Prostate gland (tissue), 2 donors: Measurements from ENCODE around the gene RNU7-1. TPM values are rescaled to one million over a fixed set of nuclear protein-coding genes. Genes with fewer than 3 reads are reported as not detected.

Source experiments
- DNase-seq: peaks from one replicate; pipeline ENCODE4 v3.0.0-alpha.2; 2019; ENCODE audit warnings: low spot score
- H3K27ac ChIP-seq, 2 donors: fragments of 200-600 bp; sonication (generic); 2 replicates each; pipeline ENCODE4 v1.5.1; 2017 to 2019
- H3K27me3 ChIP-seq: fragments of 200-600 bp; sonication (generic); replicated peaks from 2 replicates; pipeline ENCODE4 v1.5.1; 2019; ENCODE audit not compliant: insufficient read depth
- H3K36me3 ChIP-seq, 2 donors: fragments of 200-600 bp; sonication (generic); 1 replicate in 1 of 2; 2 replicates in 1 of 2; pipeline versions ENCODE4 v1.5.1 to v1.8.1; 2017 to 2019
- H3K4me1 ChIP-seq: fragments of 200-600 bp; sonication (generic); replicated peaks from 2 replicates; pipeline ENCODE4 v1.5.1; 2019
- H3K4me3 ChIP-seq, 2 donors: fragments of 200-600 bp; sonication (generic); 2 replicates each; pipeline ENCODE4 v1.5.1; 2017 to 2019
- H3K9me3 ChIP-seq: fragments of 200-600 bp; sonication (generic); 2 replicates; pipeline ENCODE4 v1.5.1; 2017
- CTCF ChIP-seq, 4 experiments: fragments of 200-600 bp in 2 of 4; fragments of 450-650 bp in 2 of 4; sonication (generic) in 2 of 4; IDR thresholded peaks; 1 replicate in 3 of 4; 2 replicates in 1 of 4; pipeline ENCODE4 v1.5.1; 2016 to 2019; ENCODE audit warnings: antibody characterized with exemption in 4 of 4, mild to moderate bottlenecking in 2 of 4, moderate library complexity in 2 of 4
- POLR2A ChIP-seq: fragments of 450-650 bp; IDR thresholded peaks from one replicate; pipeline ENCODE4 v1.6.1; 2016; ENCODE audit warnings: antibody characterized with exemption, mild to moderate bottlenecking
- POLR2AphosphoS5 ChIP-seq: sonication (generic); formaldehyde crosslinking; IDR thresholded peaks from one replicate; pipeline ENCODE4 v1.6.1; 2017; ENCODE audit warnings: antibody characterized with exemption
- WGBS: methylation state at CpG from one replicate; pipeline ENCODE4 v1.1.5; 2018; 5-methylcytosine and 5-hydroxymethylcytosine counted together
- intact Hi-C: fragments of 100-400 bp; cut with DNase I; formaldehyde crosslinking; loops from one replicate; pipeline ENCODE4 v1.14.2; 2022
- total RNA-seq, 2 donors: library from RNA; depleted of rRNA; stranded (reverse); fragments of >200 nt; gene quantifications; one replicate each; pipeline ENCODE4 v1.1.0, GENCODE V29; 2016

RNU7-1 gene
- total RNA-seq, 2 donors from 2014 or later = not detected

DNA sequence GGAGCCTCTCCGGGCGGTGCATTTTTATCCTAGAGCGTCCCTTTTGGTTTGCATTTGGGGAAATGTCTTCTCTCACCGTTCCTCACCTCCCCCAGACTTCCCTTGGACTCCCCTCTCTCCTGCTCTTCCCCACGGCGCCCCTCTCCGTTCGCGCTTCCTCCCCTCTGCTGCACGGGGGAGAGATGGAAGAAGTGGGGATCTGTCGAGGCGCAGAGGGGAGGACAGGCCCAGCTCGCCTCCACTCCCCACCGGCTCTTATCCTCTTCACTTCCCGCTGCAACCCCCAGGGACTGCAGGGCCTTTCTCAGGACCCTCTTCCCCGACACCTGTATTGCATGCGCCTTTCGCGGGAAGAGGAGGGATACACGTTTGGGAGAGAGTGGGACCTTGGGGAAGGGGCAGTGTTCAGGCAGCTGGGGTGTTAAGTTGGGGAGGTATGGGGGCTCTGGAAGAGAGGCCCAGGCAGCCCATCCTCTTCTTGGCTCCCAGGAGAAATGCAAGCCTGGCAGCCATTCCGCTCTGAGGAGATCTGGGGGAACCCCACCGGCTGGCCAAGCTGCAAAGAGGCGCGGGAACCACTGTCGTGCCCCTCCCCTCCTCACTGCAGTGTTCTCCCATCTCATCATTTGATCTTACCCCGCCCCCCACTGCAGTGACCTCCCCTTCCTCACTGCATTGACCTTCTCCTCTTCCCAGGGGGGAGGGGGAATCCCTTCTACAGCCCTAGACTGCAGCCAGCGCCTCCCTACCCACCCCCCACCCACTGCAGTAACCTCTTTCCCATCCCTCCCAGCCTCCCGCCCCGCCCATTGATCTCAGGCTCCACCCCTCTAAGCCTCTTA is 28.4 kb upstream of the RNU7-1 start:
- intact Hi-C loops = no loop called here
- TF ChIP-seq CTCF (IDR thresholded peaks at IDR 0.05) (no peak), POLR2A (no peak), POLR2AphosphoS5 (no peak)
- 22% methylated on average over 29 of the region's 29 CpGs for WGBS
- peak overlapping the region; percentile 45 to 55 for H3K4me3 ChIP-seq
- H3K4me1 ChIP-seq = no peaks in the 10 kb centered on the region
- H3K27me3 ChIP-seq = no peaks in the 10 kb centered on the region
- H3K9me3 ChIP-seq = no peaks in the 10 kb centered on the region
- peak overlapping the region; percentile 53 to 62 for H3K27ac ChIP-seq
- no peaks in the 10 kb centered on the region for H3K36me3 ChIP-seq
- no peak for DNase-seq

DNA sequence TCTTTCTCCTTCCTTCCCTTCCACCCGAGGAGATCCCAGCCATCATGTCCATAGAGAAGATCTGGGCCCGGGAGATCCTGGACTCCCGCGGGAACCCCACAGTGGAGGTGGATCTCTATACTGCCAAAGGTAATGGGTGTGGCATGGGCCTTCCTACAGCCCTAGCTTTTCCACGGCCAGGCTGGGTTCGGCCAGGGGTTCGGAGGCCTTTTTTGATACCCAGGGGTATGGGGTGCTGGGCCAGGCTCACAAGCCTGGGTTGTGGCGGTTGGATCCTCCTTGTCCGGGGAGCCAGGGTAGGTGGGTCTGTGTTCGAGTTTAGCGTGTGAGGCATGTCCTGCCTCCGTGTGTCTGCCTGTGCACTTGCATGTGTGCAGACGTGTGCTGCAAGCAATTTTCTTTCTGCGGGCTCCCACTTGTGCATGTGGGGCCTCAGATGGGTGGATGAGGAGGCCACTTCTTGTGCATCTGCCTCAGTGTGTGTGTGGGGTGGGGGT is 27.8 kb upstream of the RNU7-1 start:
- WGBS = 79% methylated on average over 14 of the region's 14 CpGs
- TF ChIP-seq POLR2A (no peak), CTCF (IDR thresholded peaks at IDR 0.05) (no peak), POLR2AphosphoS5 (no peak)
- no peaks in the 10 kb centered on the region for H3K9me3 ChIP-seq

DNA sequence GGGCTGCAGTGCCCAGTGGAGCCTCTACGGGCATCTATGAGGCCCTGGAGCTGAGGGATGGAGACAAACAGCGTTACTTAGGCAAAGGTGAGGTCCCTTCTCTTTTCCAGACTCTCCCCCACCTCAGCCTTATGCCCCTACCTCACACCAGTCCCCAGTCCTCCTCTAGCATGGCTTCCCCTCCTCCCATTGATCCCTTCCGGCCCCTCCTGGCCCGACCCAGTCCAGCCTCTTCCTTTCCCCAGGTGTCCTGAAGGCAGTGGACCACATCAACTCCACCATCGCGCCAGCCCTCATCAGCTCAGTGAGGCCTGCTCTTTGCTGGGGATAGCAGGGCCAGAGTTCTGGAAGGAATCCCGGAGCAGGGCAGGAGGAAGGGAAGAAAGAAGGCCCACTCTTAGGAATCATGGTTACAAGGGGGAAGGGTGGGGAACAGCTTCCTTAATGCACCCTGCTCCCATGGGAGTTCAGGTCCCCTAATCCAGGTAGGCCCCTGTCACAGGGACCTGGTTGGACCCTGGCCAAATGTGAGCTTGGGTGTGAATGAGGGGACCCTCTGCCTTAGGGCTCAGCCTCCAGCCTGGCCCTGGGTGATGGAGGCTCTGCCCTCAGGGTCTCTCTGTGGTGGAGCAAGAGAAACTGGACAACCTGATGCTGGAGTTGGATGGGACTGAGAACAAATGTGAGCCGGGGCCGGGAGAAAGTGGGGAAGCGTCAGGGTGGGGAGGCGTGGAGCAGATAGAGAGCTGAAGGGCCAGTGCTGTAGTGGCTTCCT is 27.0 kb upstream of the RNU7-1 start:
- no peaks in the 10 kb centered on the region for H3K9me3 ChIP-seq
- WGBS = 92% methylated on average over 11 of the region's 11 CpGs
- H3K27me3 ChIP-seq = no peaks in the 10 kb centered on the region
- no peak overlapping the region for H3K4me3 ChIP-seq
- TF ChIP-seq POLR2A = no peak
- TF ChIP-seq CTCF (IDR thresholded peaks at IDR 0.05) = no peak
- TF ChIP-seq POLR2AphosphoS5 = no peak
- no peaks in the 10 kb centered on the region for H3K4me1 ChIP-seq
- DNase-seq = no peak
- no peaks in the 10 kb centered on the region for H3K36me3 ChIP-seq
- H3K27ac ChIP-seq = no peak overlapping the region
- intact Hi-C loops = no loop called here

More for the DNA sequence above, 27.8 kb upstream of the RNU7-1 start:
- no peak overlapping the region for H3K4me3 ChIP-seq
- no peaks in the 10 kb centered on the region for H3K36me3 ChIP-seq
- intact Hi-C loops = no loop called here
- H3K27me3 ChIP-seq = no peaks in the 10 kb centered on the region
- H3K4me1 ChIP-seq = no peaks in the 10 kb centered on the region
- no peak overlapping the region for H3K27ac ChIP-seq
- DNase-seq = no peak

GRCh38 chr12:6917491-6918231 is 26.0 kb upstream of the RNU7-1 start:
- TF ChIP-seq CTCF (IDR thresholded peaks at IDR 0.05) (no peak), POLR2AphosphoS5 (no peak), POLR2A (no peak)
- intact Hi-C loops = no loop called here
- Histone ChIP-seq H3K4me1 (no peaks in the 10 kb centered on the region), H3K27me3 (no peaks in the 10 kb centered on the region), H3K36me3 (no peaks in the 10 kb centered on the region), H3K9me3 (no peaks in the 10 kb centered on the region), H3K4me3 (no peak overlapping the region), H3K27ac (no peak overlapping the region)
- WGBS = 89% methylated on average over 14 of the region's 14 CpGs
- DNase-seq = no peak
